OCI-M1 (cell line): ENCODE measurements around the gene PRM2.
A peak's percentile ranks its signal among the peaks of the same experiment; 100 is the strongest.

Source experiments
- DNase-seq: peaks from one replicate; lab custom pipeline; 2025; lab: John Stamatoyannopoulos, UW

PRM2 gene

GRCh38 chr16:11260596-11260966 is 15.7 kb downstream of the PRM2 start:
- DNase-seq, result no peak

- no peak for DNase-seq
Measured at GRCh38 chr16:11259655-11260595, 16.4 kb downstream of the PRM2 start.

GRCh38 chr16:11258553-11259492 is 17.5 kb downstream of the PRM2 start:
- DNase-seq, result peak; percentile 37

DNA sequence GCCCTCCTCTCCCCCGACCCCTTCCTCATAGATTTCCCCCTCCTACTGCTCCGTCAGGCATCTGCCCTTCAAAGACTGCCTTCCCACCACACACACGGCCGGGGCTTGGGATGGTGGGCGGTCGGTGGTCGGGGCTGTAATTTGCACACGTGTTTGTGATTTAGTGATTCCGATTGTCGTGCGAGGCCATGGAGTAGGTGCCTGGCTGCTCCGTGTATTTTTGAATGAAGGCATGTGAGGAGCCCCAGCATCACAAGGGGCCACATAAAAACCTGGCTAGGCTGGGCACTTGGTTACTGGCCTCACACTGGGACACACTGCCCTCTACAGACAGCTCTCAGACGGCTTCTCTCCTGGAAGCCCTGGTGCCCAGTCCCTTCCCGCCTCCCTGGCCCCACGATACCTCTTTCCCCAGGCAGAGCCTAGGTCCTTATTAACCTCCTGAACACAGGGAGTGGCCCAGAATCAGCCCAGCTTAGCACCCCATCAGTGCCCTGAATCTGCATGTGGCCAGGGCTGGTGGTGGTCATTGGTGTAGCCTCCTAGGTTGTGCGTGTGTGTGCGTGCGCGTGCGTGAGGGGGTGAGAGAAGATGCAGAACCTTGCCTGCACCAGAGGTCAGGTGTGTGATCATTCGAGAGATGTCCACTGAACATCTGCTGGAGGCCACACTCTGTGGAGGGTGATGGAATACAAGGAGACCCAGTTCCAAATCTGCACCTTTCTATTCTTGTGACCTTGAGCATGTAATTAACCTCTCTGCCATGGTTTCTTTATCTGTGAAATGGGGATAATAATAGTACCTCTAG is 18.9 kb downstream of the PRM2 start:
- peak; percentile 92 for DNase-seq

GRCh38 chr16:11256661-11257130 is 19.6 kb downstream of the PRM2 start:
- DNase-seq, result peak; percentile 82

DNA sequence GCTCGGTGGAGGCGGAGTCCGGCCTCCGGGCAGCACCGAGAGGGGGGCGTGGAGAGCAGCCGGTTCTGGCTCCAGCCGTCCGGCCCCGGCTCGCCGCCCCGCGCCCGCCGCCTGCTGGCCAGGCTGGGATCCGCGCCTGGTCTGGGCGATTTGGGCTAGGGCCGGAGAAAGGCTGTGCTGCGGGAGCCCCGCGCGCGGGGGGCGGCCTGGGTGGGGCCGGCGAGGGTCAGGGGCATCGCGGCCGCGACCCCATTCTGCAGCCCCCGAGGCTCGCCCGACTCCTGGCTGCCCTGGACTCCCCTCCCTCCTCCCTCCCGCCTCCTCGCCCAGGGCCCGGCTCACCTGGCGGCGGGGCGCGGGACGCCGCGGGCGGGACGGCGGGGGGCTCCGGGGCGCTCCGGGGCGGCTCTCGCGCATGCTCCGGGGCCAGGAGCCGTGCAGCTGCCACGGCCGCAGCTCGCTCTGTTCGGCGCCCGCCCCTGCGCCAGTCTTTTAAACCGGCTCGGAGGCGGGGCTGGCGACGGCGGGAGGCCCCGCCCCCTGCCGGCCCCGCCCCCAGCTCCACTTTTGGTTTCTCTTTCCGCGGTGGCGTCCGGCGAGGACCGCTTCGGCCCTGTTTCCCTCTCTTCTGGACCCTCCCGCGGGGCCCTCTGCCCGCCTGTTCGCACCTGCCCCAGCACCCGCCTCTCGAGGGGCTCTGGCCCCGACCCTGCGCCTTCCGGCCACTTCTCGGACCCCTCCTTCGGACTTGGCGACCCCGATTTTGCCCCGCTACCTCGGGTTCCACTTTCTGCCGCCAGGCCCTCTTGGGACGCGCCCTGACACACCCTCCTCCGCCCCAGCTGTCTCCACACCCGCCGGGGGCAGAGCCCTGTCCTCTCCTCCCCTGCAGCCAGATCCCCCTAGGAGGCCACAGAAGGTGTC is 20.3 kb downstream of the PRM2 start, which contains the start of gene SOCS1:
TSS of gene SOCS1 (minus strand) at position 468 of the 924 bp plus-strand sequence. CDS start 726 bp downstream, outside the sequence.
- peak; percentile 94 for DNase-seq

GRCh38 chr16:11254913-11255736 is 21.2 kb downstream of the PRM2 start:
- peak; percentile 36 for DNase-seq

DNA sequence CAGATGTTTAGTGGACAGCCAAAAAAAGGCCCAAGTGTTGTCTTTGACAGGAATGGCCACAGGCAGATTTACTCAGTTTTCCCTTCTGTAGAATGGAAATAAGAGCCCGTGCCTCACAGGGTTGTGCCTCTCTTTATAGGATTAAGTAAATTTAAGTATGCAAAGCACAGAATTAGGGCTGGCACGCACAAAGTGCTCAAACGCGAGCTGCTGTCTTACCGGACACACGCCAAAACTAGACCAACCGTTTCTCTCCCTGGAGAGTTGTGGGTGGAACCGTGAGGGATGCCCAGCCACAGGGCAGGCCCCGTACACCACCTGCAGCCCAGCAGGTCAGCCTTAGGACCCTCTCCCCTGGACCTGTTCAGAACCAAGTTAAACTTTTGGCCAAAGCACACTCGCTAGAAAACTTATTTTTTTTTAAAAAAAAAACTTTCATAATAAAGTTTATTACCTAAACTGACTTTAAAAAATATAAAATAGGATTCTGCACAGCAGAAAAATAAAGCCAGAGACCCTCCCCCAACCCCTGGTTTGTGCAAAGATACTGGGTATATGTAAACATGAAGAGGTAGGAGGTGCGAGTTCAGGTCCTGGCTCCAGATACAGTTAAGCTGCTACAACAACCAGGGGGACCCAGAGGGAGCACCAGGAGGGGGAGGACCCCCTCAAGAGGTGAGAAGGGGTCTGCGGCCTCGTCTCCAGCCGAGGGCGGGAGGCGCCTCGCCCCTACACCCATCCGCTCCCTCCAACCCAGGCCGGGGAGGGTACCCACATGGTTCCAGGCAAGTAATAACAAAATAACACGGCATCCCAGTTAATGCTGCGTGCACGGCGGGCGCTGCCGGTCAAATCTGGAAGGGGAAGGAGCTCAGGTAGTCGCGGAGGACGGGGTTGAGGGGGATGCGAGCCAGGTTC is 22.0 kb downstream of the PRM2 start:
- DNase-seq, result no peak

DNA sequence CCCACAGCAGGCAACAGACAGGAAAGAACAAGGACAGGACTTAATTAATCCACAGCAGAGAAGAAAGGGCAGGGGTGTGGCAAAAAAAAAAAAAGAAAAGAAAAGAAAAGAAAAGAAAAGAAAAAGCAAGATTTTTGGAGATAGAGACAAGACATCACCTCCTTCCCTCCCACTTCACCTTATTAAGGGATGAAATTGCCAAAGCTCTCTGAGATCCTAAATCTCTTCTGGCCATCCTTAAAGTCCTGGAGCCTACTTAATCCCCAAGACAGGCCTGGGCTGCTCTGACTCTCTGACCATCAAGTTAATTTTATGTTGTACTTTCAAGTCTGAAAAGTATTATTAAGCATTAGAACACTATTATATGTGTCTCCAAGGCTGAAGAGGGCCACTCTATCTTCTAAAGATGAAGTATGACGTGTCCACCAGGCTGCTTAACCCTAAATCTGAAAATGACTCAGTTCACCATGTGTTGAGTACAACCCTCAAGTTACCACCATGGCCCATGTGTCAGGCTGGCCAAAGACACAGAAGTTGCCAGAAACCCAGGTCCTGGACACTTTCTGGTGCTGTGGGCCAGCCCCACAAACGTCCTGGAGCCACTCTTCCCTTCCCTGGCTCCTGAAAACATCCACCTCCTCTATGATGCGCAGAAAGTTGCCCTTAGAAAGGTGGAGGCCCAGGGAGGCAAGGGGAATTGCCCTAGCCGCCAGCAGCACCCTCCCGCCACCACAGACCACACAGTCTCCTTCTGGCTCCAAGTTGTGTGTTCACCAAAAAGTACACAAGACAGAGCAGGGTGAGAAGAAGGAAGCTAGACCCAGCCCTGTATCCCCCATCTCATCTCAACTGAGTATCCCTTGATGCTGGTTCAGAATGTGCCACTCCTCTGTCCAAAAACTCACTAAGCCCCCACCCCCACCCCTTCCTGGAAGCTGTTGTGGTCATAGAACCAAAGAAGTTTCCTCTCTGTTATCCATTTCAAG is 23.0 kb downstream of the PRM2 start:
- DNase-seq, result peak; percentile 69

DNA sequence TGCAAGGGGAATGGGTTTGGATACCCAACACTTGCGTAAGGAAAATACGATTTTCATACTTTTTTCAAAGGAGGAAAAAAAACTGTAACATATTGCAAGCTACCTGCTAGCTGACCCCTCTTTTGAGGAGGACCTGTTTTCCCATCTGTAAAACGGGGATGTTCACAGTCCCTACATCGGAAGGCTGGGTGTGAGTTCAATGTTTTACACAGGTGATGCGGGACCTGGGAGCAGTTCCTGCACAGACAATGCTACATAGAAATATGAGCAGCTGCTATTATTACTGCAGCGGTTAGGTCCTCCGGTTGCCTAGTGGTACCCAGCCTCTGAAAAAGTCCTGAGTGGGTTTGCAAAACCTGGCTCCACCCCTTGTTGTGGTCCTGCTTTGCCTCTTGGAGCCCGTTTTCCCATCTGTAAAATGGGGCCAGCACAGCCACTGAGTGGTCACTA is 23.8 kb downstream of the PRM2 start:
- DNase-seq, result peak; percentile 48

- peak; percentile 72 for DNase-seq
Measured at GRCh38 chr16:11251525-11252481, 24.5 kb downstream of the PRM2 start.

DNA sequence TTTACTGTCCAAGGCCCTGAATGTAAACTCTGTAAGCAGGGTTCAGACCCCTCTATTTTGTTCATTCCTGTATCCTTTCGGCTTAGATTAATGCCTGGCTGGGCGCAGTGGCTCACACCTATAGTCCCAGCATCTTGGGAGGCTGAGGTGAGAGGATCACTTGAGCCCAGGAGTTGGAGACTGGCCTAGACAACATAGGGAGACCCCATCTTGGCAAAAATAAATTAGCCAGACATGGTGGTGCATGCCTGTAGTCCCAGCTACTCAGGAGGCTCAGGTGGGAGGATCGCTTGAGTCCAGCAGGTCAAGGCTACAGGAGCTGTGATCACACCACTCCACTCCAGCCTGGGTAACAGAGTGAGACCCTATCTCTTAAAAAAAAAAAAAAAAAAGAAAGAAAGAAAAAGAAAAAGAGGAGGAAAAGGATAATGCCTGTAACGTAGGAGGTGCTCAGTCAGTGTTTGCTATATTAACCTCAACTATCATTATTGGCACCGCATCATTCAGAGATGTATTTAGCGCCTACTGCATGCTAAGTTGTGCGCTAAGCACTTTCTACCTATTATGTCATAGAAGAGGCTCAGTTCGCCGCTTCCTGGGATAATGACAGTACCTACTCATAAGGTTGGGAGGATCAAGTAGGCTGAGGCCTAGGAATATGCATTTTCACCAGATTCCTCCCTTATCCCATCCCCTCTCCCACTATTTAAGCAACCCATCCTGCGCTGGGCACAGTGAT is 25.3 kb downstream of the PRM2 start:
- DNase-seq, result no peak

DNA sequence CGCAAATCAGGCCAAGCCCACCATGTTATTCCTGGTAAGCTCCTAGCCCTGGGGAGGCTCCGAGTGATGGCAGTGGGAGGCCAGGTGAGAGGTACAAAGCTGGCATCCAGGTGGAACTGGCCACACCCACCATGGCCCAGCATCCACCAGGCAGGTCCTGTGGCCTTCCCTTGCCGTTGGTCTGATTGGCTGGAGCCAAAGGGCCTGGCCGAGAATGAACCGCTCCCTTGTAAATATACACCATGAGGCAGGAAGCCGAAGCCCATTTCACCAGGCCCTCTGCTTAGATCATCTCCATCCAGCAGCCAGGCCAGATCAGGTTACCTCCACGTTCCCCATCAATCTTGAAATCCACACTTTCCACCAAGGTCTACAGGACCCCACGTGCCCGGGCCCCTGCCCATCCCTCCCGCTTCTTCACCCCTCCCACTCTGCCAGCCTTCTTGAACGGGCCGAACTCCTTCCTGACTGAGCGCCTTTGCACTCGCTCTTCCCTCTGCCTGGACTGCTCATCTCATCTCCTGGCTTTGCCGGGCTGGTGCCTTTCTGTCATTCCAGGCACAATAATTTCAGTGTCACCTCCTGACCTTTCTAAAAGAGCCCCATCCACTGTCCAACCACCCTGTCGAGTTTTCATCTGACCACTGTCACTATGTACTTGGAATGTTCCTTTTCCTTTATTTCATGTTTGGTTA is 26.0 kb downstream of the PRM2 start:
- no peak for DNase-seq

DNA sequence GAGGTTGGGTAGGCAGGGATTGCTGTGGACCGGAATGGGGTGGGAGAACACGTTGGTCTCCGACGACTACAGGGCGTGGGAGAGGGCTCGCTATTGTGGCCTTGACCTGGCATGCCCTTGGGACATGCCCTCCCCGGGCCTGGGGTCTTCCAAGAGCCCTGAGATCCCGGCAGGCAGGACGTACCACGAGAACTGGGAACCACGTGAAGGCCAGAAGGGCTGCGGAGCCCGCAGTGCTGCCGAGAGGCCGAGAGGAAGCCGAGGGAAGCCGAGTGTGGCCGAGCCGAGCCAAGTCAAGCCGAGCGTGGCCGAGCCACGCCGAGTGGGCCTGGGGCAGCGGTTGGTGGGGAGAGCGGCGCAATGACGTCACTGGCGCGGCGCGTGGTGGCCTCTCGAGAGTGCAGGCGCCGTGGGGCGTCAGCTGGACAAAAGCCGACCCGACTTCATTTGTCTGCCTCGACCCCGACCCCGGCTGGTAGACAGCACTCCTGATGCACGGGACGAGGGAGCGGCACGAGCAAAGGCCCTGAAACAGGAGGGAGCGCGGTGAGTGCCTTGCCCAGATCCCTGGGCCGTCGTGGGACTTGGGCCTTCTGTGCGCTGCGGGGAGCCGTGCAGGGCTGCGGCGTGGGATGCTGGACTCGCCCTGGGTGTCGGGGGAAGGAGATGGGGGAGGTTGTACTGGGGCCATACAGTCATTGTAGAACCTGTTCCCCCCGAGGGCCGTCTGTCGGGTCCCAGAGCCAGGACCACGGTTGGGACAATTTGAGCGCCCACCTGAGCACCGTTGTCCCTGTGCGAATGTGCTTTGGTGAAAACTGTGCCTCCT is 26.8 kb downstream of the PRM2 start:
- DNase-seq, result no peak
